Neural progenitor cell (in vitro differentiated cells): ENCODE results near the gene CTTNBP2NL.
A peak's percentile ranks its signal among the peaks of the same experiment; 100 is the strongest.

Source experiments
- CTCF ChIP-seq: fragments of 200-600 bp; sonication (generic); IDR thresholded peaks from 2 replicates; pipeline ENCODE4 v1.5.1; 2017; ENCODE audit warnings: antibody characterized with exemption, mild to moderate bottlenecking
- EZH2 ChIP-seq: fragments of 200-600 bp; sonication (generic); IDR thresholded peaks from 2 replicates; pipeline ENCODE4 v1.6.1; 2017; ENCODE audit warnings: antibody characterized with exemption, mild to moderate bottlenecking, moderate library complexity
- EZH2phosphoT487 ChIP-seq: fragments of 200-600 bp; sonication (generic); IDR thresholded peaks from 2 replicates; pipeline ENCODE4 v1.6.1; 2017; ENCODE audit warnings: antibody characterized with exemption

GRCh38 chr1:112358798-112359408 is 37.1 kb upstream of the CTTNBP2NL start:
- TF ChIP-seq EZH2 (no peak), CTCF (peak; percentile 79), EZH2phosphoT487 (no peak)
